HG03571 (cell line): ENCODE data around the gene AKR1C4.

Experiments used
- ATAC-seq: cut with Tn5 transposase; IDR thresholded peaks from one replicate; pipeline ENCODE4 v1.9.1; 2021; ENCODE audit not compliant: unreplicated experiment

Gene AKR1C4

DNA sequence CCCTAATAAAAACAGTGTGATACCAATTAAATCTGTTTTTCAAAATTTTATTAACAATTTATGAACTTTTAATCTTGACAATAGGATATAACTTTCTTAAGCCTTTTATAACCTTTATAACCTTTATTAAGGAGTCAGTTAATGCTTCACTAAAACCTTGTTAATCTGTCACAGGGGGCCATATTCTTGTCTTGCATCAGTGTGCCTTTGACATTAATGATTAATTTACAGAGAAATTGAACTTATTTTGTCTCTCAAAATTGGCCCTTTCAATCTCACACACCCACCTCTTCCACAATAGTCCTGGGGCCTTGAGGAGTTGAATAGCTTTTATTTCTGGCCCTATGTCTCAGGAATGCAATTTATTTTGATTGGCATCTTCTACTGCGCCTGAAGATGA is 68.5 kb downstream of the AKR1C4 start:
- ATAC-seq, result no peak

DNA sequence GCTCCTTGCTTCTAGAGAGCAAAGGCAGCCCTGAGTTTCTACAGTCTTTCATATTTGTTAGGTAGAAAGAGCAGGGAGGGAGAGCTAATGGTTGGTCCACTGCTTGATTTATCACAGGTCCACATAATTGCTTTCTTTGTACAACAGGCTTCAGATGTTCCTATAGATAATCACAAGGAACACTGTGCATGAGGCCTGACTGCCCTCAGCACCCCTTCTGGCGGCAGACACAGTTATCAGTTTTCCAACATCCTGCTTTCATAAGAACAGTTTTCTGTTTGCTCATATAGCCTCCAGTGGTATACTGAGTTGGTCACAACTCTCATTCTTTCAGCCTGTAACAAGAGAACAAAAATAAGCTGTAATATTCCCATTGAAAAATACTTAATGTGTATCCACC is 69.7 kb downstream of the AKR1C4 start:
- no peak for ATAC-seq

- no peak for ATAC-seq
Measured at GRCh38 chr10:5266804-5267203, 70.2 kb downstream of the AKR1C4 start.

- ATAC-seq, result no peak
Measured at GRCh38 chr10:5268234-5268633, 71.6 kb downstream of the AKR1C4 start.
